A549 (cell line): ENCODE data around the gene DSCAM. TPM values are rescaled to one million over a fixed set of nuclear protein-coding genes. Genes with fewer than 3 reads are reported as not detected.

Experiments
- ATAC-seq, 2 experiments: fragments of 200-7000 bp in 1 of 2; fragments of >200 bp in 1 of 2; cut with Nextera tagmentation in 1 of 2; cut with Tn5 transposase in 1 of 2; 3 replicates each; pipeline versions ENCODE4 v1.8.0 to v1.9.1; 2018 to 2020; ENCODE audit warnings: mild to moderate bottlenecking in 1 of 2, moderate library complexity in 1 of 2
- CTCF ChIA-PET: fragments of 300-600 bp; sonication (Branson Sonifier 250); formaldehyde crosslinking; extraction: SDS; loops from one replicate; lab custom pipeline; 2021; ENCODE audit warnings: antibody characterized with exemption, inconsistent platforms; lab: Yijun Ruan, JAX
- POLR2A ChIA-PET: fragments of 350-600 bp; formaldehyde crosslinking; extraction: SDS; loops from one replicate; lab custom pipeline; 2021; ENCODE audit warnings: antibody characterized with exemption, inconsistent platforms; lab: Yijun Ruan, JAX
- DNase-seq, 2 experiments: peaks; one replicate each; pipeline versions ENCODE4 v3.0.0 to v3.0.0-alpha.2; 2011 to 2016; ENCODE audit warnings: low read depth in 1 of 2, low spot score in 1 of 2
- FAIRE-seq: peaks from 2 replicates; lab custom pipeline; 2011; peaks lifted over from hg19 to GRCh38; lab: Jason Lieb, UNC
- H3K27ac ChIP-seq, 2 experiments: fragments of >200 bp; sonication (Bioruptor Twin); formaldehyde crosslinking; 3 replicates each; pipeline ENCODE4 v1.5.1; 2016 to 2017
- H3K4me1 ChIP-seq: fragments of >200 bp; sonication (Bioruptor Twin); formaldehyde crosslinking; 3 replicates; pipeline ENCODE4 v1.6.1; 2016
- H3K4me2 ChIP-seq: fragments of >200 bp; sonication (Bioruptor Twin); formaldehyde crosslinking; 3 replicates; pipeline ENCODE4 v1.6.1; 2016
- H3K4me3 ChIP-seq: fragments of >200 bp; sonication (Bioruptor Twin); formaldehyde crosslinking; 3 replicates; pipeline ENCODE4 v1.5.1; 2016
- H3K9me3 ChIP-seq: fragments of >200 bp; sonication (Bioruptor Twin); formaldehyde crosslinking; 3 replicates; pipeline ENCODE4 v1.6.1; 2016
- BHLHE40 ChIP-seq: IDR thresholded peaks from 2 replicates; pipeline ENCODE4 v1.6.1; 2012; ENCODE audit warnings: low read depth, low read length, inconsistent platforms
- CBX8 ChIP-seq: fragments of 200-600 bp; sonication (generic); IDR thresholded peaks from 2 replicates; pipeline ENCODE4 v1.6.1; 2016
- EHF ChIP-seq: fragments of 250-450 bp; sonication (Bioruptor Pico); IDR thresholded peaks from 2 replicates; pipeline ENCODE4 v1.5.0; 2020; ENCODE audit warnings: mild to moderate bottlenecking
- ESRRA ChIP-seq: fragments of 150-350 bp; IDR thresholded peaks from 2 replicates; pipeline ENCODE4 v1.6.1; 2014; ENCODE audit warnings: mild to moderate bottlenecking, low read length, borderline replicate concordance
- FOSL2 ChIP-seq, 2 experiments: fragments of 450-650 bp in 1 of 2; fragments of >200 bp in 1 of 2; sonication (Bioruptor Twin) in 1 of 2; formaldehyde crosslinking; IDR thresholded peaks; 2 replicates each; pipeline versions ENCODE4 v1.5.0 to v1.6.1; 2016 to 2020; ENCODE audit warnings: mild to moderate bottlenecking in 1 of 2, moderate library complexity in 1 of 2
- HOXA7 ChIP-seq: fragments of 250-450 bp; sonication (Bioruptor Pico); IDR thresholded peaks from 2 replicates; pipeline ENCODE4 v1.5.0; 2020; ENCODE audit warnings: mild to moderate bottlenecking, moderate library complexity
- HOXB5 ChIP-seq: fragments of 250-450 bp; sonication (Bioruptor Pico); IDR thresholded peaks from 2 replicates; pipeline ENCODE4 v1.5.0; 2020; ENCODE audit warnings: mild to moderate bottlenecking, moderate library complexity
- MAZ ChIP-seq: fragments of 150-350 bp; IDR thresholded peaks from 2 replicates; pipeline ENCODE4 v1.6.1; 2014; ENCODE audit warnings: antibody characterized with exemption, low read depth, low read length, borderline replicate concordance
- NFE2L2 ChIP-seq: fragments of 150-350 bp; conservative IDR thresholded peaks from 2 replicates; pipeline ENCODE4 v1.6.1; 2014; ENCODE audit warnings: low read length
- POLR2A ChIP-seq: IDR thresholded peaks from 2 replicates; pipeline ENCODE4 v1.6.1; 2012; ENCODE audit warnings: mild to moderate bottlenecking, low read length
- POLR2AphosphoS2 ChIP-seq: conservative IDR thresholded peaks from 2 replicates; pipeline ENCODE4 v1.6.1; 2012; ENCODE audit warnings: low read length, improper control_type of control experiment, inconsistent platforms
- RCOR1 ChIP-seq: fragments of 150-350 bp; IDR thresholded peaks from 2 replicates; pipeline ENCODE4 v1.6.1; 2014; ENCODE audit warnings: antibody characterized with exemption, low read length, low read depth
- SREBF2 ChIP-seq: fragments of 450-650 bp; IDR thresholded peaks from 2 replicates; pipeline ENCODE4 v1.6.1; 2014; ENCODE audit warnings: mild to moderate bottlenecking, moderate library complexity
- ZNF302 ChIP-seq: fragments of 250-450 bp; sonication (Bioruptor Pico); IDR thresholded peaks from 2 replicates; pipeline ENCODE4 v1.9.0; 2021; ENCODE audit warnings: inconsistent platforms, mild to moderate bottlenecking, moderate library complexity
- ZSCAN20 ChIP-seq: fragments of 250-450 bp; sonication (Bioruptor Pico); IDR thresholded peaks from 2 replicates; pipeline ENCODE4 v1.8.0; 2022; ENCODE audit warnings: mild to moderate bottlenecking, moderate library complexity
- WGBS: methylation state at CpG from one replicate; pipeline ENCODE4 v1.1.6; 2017; ENCODE audit errors: missing lambda C conversion rate; 5-methylcytosine and 5-hydroxymethylcytosine counted together
- polyA plus RNA-seq, 4 experiments: library from polyadenylated mRNA; depleted of rRNA in 3 of 4; stranded (reverse); fragments of >200 nt; fragmentation: RNase III in 1 of 4; extraction: RNeasy Plus Mini Kit Qiagen cat#74134 plus additional on column Dnase treatment in 1 of 4; gene quantifications; 2 replicates in 3 of 4; 3 replicates in 1 of 4; pipeline ENCODE4 v1.2.3, GENCODE V29; 2011 to 2017
- TF ChIP-seq, protein P1 (sequence below): IDR thresholded peaks from 2 replicates; pipeline ENCODE4 v1.6.1; 2012
- TF ChIP-seq, protein P2 (sequence below): IDR thresholded peaks from 2 replicates; pipeline ENCODE4 v1.6.1; 2012

Gene DSCAM
- polyA plus RNA-seq, 2 of the 4 experiments (the other 2 are of a cell fraction): not detected

GRCh38 chr21:40615505-40616376 is 231.2 kb downstream of the DSCAM start (continued):
- TF ChIP-seq, protein P1, sequence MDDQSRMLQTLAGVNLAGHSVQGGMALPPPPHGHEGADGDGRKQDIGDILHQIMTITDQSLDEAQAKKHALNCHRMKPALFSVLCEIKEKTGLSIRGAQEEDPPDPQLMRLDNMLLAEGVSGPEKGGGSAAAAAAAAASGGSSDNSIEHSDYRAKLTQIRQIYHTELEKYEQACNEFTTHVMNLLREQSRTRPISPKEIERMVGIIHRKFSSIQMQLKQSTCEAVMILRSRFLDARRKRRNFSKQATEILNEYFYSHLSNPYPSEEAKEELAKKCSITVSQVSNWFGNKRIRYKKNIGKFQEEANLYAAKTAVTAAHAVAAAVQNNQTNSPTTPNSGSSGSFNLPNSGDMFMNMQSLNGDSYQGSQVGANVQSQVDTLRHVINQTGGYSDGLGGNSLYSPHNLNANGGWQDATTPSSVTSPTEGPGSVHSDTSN: no peak
- TF ChIP-seq CBX8: no peak
- no peak for TF ChIP-seq ZSCAN20 (CRISPR knock-in tag)
- no peak for TF ChIP-seq EHF (CRISPR knock-in tag)
- TF ChIP-seq MAZ: no peak
- no peak for TF ChIP-seq HOXA7 (CRISPR knock-in tag)

GRCh38 chr21:40613546-40614030 is 233.4 kb downstream of the DSCAM start:
- CTCF ChIA-PET: no interaction called here
- DNase-seq (no peak), ATAC-seq (no peak), FAIRE-seq (no peak)
- H3K27ac ChIP-seq: no peak overlapping the region
- no peak overlapping the region for H3K4me3 ChIP-seq
- POLR2A ChIA-PET: interaction anchor here (0.6 kb wide), 1 partner anchor 22 kb away, joined by 3 read pairs; no protein-coding TSS in a partner anchor
- no peaks in the 10 kb centered on the region for H3K9me3 ChIP-seq
- TF ChIP-seq POLR2A (no peak), RCOR1 (no peak), HOXB5 (no peak), ESRRA (no peak), HOXA7 (CRISPR knock-in tag) (no peak), MAZ (no peak), EHF (CRISPR knock-in tag) (no peak), BHLHE40 (no peak), SREBF2 (no peak), FOSL2 (IDR thresholded peaks at IDR 0.05) (no peak), FOSL2 (CRISPR knock-in tag; IDR thresholded peaks at IDR 0.05) (no peak), NFE2L2 (no peak)
- TF ChIP-seq, protein P2, sequence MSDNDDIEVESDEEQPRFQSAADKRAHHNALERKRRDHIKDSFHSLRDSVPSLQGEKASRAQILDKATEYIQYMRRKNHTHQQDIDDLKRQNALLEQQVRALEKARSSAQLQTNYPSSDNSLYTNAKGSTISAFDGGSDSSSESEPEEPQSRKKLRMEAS: no peak
- WGBS: 19% methylated on average over 4 of the region's 4 CpGs
- no peak overlapping the region for H3K4me2 ChIP-seq
- no peaks in the 10 kb centered on the region for H3K4me1 ChIP-seq

- H3K9me3 ChIP-seq: no peaks in the 10 kb centered on the region
- ATAC-seq: no peak
- no peak for DNase-seq
- no peak overlapping the region for H3K4me3 ChIP-seq
- no peak overlapping the region for H3K4me2 ChIP-seq
- H3K4me1 ChIP-seq: no peaks in the 10 kb centered on the region
- FAIRE-seq: no peak
- CTCF ChIA-PET: interaction anchor here (0.6 kb wide), 1 partner anchor 36 kb away, joined by 3 read pairs; no protein-coding TSS in a partner anchor
- POLR2A ChIA-PET: no interaction called here
- TF ChIP-seq, protein P1: no peak
- WGBS: 14% methylated on average over 4 of the region's 6 CpGs
- no peak overlapping the region for H3K27ac ChIP-seq
Observed at GRCh38 chr21:40610345-40610744, 236.6 kb downstream of the DSCAM start.

GRCh38 chr21:40606341-40606740 is 240.6 kb downstream of the DSCAM start:
- ChIA-PET POLR2A (no interaction called here), CTCF (no interaction called here)
- Histone ChIP-seq H3K9me3 (no peaks in the 10 kb centered on the region), H3K4me2 (no peak overlapping the region), H3K27ac (no peak overlapping the region), H3K4me3 (no peak overlapping the region), H3K4me1 (no peaks in the 10 kb centered on the region)
- DNase-seq: no peak
- TF ChIP-seq MAZ (no peak), ZNF302 (CRISPR knock-in tag) (no peak), POLR2AphosphoS2 (no peak)
- TF ChIP-seq, protein P1: no peak
- WGBS: 17% methylated on average over 2 of the region's 2 CpGs
- FAIRE-seq: no peak
- ATAC-seq: no peak
